ENCODE measurements around the gene LAMA4.

Gene LAMA4

GRCh38 chr6:112216662-112217551 lies 37.5 kb downstream of the LAMA4 start:
- peaks cover 18% of the 10 kb centered on the region for H3K4me1 ChIP-seq
- no peak overlapping the region for H3K4me3 ChIP-seq (ENCODE audit: low read depth, low read length)
- no peak for DNase-seq
- no peaks in the 10 kb centered on the region for H3K27me3 ChIP-seq
- TF ChIP-seq CTCF (IDR thresholded peaks at IDR 0.05; ENCODE audit: low read depth, low read length), result no peak
- no peaks in the 10 kb centered on the region for H3K9me3 ChIP-seq
- H3K36me3 ChIP-seq, result no peaks in the 10 kb centered on the region

DNA sequence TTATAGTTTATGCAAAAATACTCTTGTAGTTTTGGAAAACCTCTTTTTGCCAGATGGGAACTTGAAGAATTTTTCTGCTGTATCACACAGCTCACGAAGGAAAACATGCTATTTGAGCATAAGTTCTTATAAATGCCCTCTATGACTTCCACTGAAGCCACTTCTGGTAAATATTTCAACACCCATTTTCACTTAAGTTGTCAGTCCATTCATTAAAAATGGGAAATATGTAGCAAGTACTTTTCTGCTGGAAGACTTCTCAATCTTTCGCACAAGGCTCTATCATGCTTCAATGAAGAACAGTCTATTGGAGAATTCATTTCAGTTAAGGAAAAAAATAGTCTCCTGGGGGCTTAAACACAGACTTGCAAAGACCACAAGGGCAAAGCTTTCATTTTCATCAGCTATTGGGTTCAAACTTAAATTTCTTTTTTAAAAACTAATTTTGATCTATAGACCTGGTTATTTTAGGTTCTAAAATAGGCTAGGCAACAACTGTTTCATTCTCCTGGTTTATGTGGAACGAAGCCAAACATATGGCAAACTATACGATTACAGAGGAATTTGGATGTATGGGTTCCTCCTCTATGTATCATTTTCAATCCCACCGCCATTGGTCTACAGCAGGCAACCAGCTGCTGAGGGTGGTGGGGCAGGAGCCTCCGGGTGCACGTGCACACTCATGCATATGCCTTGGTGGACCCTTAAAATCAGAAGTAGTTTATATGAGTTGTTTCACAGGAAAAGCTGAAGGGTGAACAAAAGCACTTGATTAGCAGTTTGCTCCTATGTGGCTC lies 38.7 kb downstream of the LAMA4 start:
- H3K9me3 ChIP-seq, result no peaks in the 10 kb centered on the region
- H3K4me1 ChIP-seq, result peaks cover 26% of the 10 kb centered on the region
- DNase-seq, result no peak
- H3K36me3 ChIP-seq, result no peaks in the 10 kb centered on the region
- TF ChIP-seq CTCF (IDR thresholded peaks at IDR 0.05; ENCODE audit: low read depth, low read length), result no peak
- H3K27me3 ChIP-seq, result no peaks in the 10 kb centered on the region
- H3K4me3 ChIP-seq (ENCODE audit: low read depth, low read length), result no peak overlapping the region

DNA sequence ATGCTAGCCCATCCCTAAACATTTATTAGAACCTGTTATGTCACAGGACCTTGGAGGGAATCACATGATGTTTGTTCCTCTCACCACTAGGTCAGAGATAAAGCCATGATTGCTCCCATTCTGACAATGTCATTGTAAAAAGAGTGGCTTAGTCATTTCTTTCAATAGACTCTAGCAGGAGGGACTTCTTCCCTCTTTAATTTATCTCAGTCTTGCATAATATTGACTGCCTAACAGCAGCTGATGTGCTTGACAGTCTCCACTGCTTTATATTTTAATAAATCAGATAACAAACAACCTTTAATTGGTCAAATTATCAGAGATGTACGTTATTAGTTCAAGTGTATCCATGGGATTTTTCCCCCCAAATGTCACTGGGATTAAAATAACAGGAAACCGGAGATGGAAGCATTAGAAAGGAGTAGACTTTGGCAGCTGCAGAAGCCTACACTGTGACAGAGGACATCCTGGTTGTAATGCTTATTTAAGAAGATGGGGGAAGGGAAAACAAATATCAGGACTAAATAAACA lies 39.6 kb downstream of the LAMA4 start:
- no peak for TF ChIP-seq CTCF (IDR thresholded peaks at IDR 0.05; ENCODE audit: low read depth, low read length)
- H3K4me1 ChIP-seq, result peaks cover 33% of the 10 kb centered on the region
- no peaks in the 10 kb centered on the region for H3K27me3 ChIP-seq
- DNase-seq, result no peak
- H3K36me3 ChIP-seq, result no peaks in the 10 kb centered on the region
- H3K9me3 ChIP-seq, result no peaks in the 10 kb centered on the region
- no peak overlapping the region for H3K4me3 ChIP-seq (ENCODE audit: low read depth, low read length)

- H3K4me1 ChIP-seq, result peaks cover 23% of the 10 kb centered on the region
Measured at GRCh38 chr6:112210852-112211251, 43.5 kb downstream of the LAMA4 start.

GRCh38 chr6:112209131-112209530 lies 45.2 kb downstream of the LAMA4 start:
- no peak for TF ChIP-seq CTCF (IDR thresholded peaks at IDR 0.05; ENCODE audit: low read depth, low read length)
- no peaks in the 10 kb centered on the region for H3K36me3 ChIP-seq
- no peaks in the 10 kb centered on the region; the same call in 1 of the 2 replicates for H3K9me3 ChIP-seq
- DNase-seq, result no peak
- peaks cover 15% of the 10 kb centered on the region for H3K4me1 ChIP-seq
- no peaks in the 10 kb centered on the region for H3K27me3 ChIP-seq
- H3K4me3 ChIP-seq (ENCODE audit: low read depth, low read length), result no peak overlapping the region

More at GRCh38 chr6:112210852-112211251, 43.5 kb downstream of the LAMA4 start:
- TF ChIP-seq CTCF (IDR thresholded peaks at IDR 0.05; ENCODE audit: low read depth, low read length), result no peak
- H3K9me3 ChIP-seq, result no peaks in the 10 kb centered on the region; the same call in 1 of the 2 replicates
- H3K36me3 ChIP-seq, result no peaks in the 10 kb centered on the region
- H3K4me3 ChIP-seq (ENCODE audit: low read depth, low read length), result no peak overlapping the region
- peak; percentile 37 for DNase-seq
- H3K27me3 ChIP-seq, result no peaks in the 10 kb centered on the region

Data from BE2C (cell line).